ENCODE data around the gene XIRP1.

XIRP1 gene

DNA sequence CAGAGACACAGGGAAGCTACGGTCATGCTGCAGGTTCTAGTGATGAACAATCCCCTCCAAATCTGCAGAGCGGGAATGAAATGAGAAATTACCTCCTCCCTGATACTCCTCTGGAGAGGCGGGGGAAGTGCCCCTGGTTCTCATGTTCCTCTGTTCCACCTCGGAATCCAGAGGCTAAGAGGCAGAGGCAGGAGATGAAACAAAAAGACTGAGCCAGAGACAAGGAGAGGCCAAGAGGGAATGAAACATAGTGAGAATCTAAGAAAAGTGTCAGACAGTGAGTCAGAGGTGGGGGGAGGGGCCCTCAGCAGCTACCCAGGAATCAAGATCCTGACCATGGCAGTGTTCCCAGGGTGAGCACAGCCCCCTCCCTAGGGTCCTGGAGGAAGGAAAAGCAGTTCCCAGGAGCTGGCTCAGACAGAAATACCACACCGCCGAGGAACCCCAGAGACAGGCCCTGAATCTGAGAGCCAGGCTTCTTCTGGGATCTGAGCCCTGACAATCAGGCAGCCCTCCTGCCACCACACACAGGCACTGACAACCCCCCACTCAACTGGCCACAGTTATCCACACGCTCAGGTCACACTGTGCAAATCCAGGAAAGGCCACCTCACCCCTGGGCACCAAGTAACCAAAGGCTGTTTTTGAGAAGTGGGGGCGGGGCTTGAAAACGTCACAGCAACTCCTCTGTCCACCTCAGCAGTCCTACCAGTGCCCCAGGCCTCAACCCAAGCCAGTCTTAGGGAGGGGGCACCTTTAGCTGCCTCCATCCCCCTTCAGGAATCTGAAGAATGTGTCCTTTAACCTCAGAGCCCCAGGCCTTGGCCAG, 41.4 kb downstream of the XIRP1 start:
- H4K20me1 ChIP-seq (ENCODE audit: insufficient read depth, low read length) = peaks cover 25% of the 10 kb centered on the region

DNA sequence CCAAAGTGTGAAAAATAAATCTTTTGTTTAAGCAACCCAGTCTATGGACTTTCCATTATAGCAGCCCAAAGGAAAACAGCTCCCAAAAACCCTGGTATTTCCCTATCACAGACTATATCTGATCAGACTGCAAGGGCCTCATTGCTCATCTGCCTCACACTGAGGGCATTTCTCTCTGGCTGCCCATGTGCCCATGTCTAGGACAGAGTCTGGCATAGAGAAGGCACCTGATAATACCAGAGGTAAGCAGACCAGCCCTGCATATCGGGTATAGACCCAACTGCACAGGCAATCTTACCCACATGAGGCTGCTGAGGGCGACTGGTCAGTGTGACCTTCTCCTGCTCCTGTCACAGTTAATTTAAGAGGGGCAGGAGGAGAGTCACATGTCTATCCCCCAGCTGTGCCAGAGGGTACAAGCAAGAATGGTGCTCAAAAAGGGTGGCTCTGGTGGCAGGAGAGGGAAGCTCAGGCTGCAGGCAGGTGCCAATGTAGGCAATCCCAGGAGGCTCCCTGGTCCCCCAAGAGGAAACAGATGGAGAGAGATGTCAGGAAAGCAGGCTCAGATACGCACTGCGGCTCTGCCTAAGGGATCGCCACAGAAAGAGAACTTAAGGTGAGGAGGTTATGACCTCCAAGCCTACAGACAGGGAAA, 42.1 kb downstream of the XIRP1 start:
- H2AFZ ChIP-seq (ENCODE audit: low read depth, low read length) = no peak overlapping the region
- ATAC-seq (ENCODE audit: insufficient read depth, low read depth) (no peak), DNase-seq (no peak)
- H3K4me1 ChIP-seq (ENCODE audit: insufficient read depth, low read length) = peaks cover 71% of the 10 kb centered on the region
- H3K36me3 ChIP-seq (ENCODE audit: insufficient read depth, low read length) = peaks cover 7% of the 10 kb centered on the region; the same call in 1 of the 2 replicates
- H3K4me2 ChIP-seq (ENCODE audit: insufficient read depth, low read length) = no peak overlapping the region
- no peak overlapping the region for H3K9ac ChIP-seq (ENCODE audit: low read depth, low read length)
- peaks cover 22% of the 10 kb centered on the region for H3K27me3 ChIP-seq (ENCODE audit: insufficient read depth, low read length, poor library complexity)
- H3K9me3 ChIP-seq (ENCODE audit: insufficient read depth, low read length, severe bottlenecking) = no peaks in the 10 kb centered on the region
- no peak overlapping the region for H3K27ac ChIP-seq (ENCODE audit: low read length)
- H3K4me3 ChIP-seq (ENCODE audit: low read depth in 1 of 2, low read length in 2 of 2) = no peak overlapping the region
- no peaks in the 10 kb centered on the region for H3K79me2 ChIP-seq (ENCODE audit: insufficient read depth, low read length)
- H4K20me1 ChIP-seq (ENCODE audit: insufficient read depth, low read length) = peaks cover 25% of the 10 kb centered on the region
- TF ChIP-seq, protein P1, sequence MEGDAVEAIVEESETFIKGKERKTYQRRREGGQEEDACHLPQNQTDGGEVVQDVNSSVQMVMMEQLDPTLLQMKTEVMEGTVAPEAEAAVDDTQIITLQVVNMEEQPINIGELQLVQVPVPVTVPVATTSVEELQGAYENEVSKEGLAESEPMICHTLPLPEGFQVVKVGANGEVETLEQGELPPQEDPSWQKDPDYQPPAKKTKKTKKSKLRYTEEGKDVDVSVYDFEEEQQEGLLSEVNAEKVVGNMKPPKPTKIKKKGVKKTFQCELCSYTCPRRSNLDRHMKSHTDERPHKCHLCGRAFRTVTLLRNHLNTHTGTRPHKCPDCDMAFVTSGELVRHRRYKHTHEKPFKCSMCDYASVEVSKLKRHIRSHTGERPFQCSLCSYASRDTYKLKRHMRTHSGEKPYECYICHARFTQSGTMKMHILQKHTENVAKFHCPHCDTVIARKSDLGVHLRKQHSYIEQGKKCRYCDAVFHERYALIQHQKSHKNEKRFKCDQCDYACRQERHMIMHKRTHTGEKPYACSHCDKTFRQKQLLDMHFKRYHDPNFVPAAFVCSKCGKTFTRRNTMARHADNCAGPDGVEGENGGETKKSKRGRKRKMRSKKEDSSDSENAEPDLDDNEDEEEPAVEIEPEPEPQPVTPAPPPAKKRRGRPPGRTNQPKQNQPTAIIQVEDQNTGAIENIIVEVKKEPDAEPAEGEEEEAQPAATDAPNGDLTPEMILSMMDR (IDR thresholded peaks at IDR 0.05; ENCODE audit: borderline replicate concordance, extremely low read depth, low read length, poor library complexity, severe bottlenecking) = peak; percentile 20
- TF ChIP-seq EZH2 (IDR thresholded peaks at IDR 0.05; ENCODE audit: borderline replicate concordance, low read depth, low read length, severe bottlenecking) = no peak

More for the DNA sequence above, 41.4 kb downstream of the XIRP1 start:
- Histone ChIP-seq H3K27ac (ENCODE audit: low read length) (no peak overlapping the region), H2AFZ (ENCODE audit: low read depth, low read length) (no peak overlapping the region), H3K79me2 (ENCODE audit: insufficient read depth, low read length) (no peaks in the 10 kb centered on the region), H3K4me3 (ENCODE audit: low read depth in 1 of 2, low read length in 2 of 2) (peak overlapping the region in 1 of 2 experiments; percentile 85; a peak in 1 of 4 replicates), H3K9me3 (ENCODE audit: insufficient read depth, low read length, severe bottlenecking) (no peaks in the 10 kb centered on the region), H3K36me3 (ENCODE audit: insufficient read depth, low read length) (peaks cover 6% of the 10 kb centered on the region; the same call in 1 of the 2 replicates), H3K4me2 (ENCODE audit: insufficient read depth, low read length) (peak overlapping the region; percentile 98), H3K27me3 (ENCODE audit: insufficient read depth, low read length, poor library complexity) (peaks cover 27% of the 10 kb centered on the region), H3K9ac (ENCODE audit: low read depth, low read length) (no peak overlapping the region), H3K4me1 (ENCODE audit: insufficient read depth, low read length) (peaks cover 69% of the 10 kb centered on the region)
- no peak for DNase-seq
- ATAC-seq (ENCODE audit: insufficient read depth, low read depth) = no peak
- no peak for TF ChIP-seq EZH2 (IDR thresholded peaks at IDR 0.05; ENCODE audit: borderline replicate concordance, low read depth, low read length, severe bottlenecking)
- TF ChIP-seq, protein P1 (IDR thresholded peaks at IDR 0.05; ENCODE audit: borderline replicate concordance, extremely low read depth, low read length, poor library complexity, severe bottlenecking) = no peak

DNA sequence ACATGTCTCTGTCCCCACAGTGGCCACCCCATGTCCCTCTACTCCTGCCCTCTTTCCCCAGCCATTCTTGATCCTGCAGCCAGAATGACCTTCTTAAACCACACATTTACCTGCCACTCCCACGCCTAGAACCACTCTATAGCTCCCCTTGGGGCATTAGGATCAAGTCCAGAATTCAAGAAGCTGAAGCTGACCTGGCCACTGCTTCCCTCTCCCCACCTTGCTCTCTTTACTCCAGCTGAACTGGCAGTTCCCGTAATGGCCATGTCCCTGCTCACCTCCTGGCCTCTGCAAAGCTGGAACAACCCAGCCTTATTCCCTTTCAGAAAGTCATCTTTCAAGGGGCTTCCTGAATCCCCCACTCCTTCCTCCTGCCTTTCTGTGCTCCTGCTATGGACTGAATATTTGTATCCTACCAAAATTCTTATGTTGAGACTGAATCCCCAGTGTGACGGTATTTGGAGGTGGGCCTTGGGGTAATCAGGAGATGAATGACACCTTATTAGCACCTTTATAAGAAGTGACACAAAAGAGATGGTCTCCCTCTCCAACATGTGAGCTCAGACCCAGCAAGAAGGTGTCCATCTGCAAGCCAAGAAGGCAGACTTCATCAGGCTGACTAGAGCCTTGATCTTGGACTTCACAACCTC, 42.8 kb downstream of the XIRP1 start:
- TF ChIP-seq, protein P1 (IDR thresholded peaks at IDR 0.05; ENCODE audit: borderline replicate concordance, extremely low read depth, low read length, poor library complexity, severe bottlenecking) = no peak
- TF ChIP-seq EZH2 (IDR thresholded peaks at IDR 0.05; ENCODE audit: borderline replicate concordance, low read depth, low read length, severe bottlenecking) = no peak
- no peak overlapping the region for H3K9ac ChIP-seq (ENCODE audit: low read depth, low read length)
- H4K20me1 ChIP-seq (ENCODE audit: insufficient read depth, low read length) = peaks cover 25% of the 10 kb centered on the region
- H3K9me3 ChIP-seq (ENCODE audit: insufficient read depth, low read length, severe bottlenecking) = no peaks in the 10 kb centered on the region
- H3K27ac ChIP-seq (ENCODE audit: low read length) = no peak overlapping the region
- ATAC-seq (ENCODE audit: insufficient read depth, low read depth) = no peak
- no peak overlapping the region for H3K4me2 ChIP-seq (ENCODE audit: insufficient read depth, low read length)
- peaks cover 71% of the 10 kb centered on the region for H3K4me1 ChIP-seq (ENCODE audit: insufficient read depth, low read length)
- peaks cover 10% of the 10 kb centered on the region; the same call in 1 of the 2 replicates for H3K36me3 ChIP-seq (ENCODE audit: insufficient read depth, low read length)
- no peak overlapping the region for H2AFZ ChIP-seq (ENCODE audit: low read depth, low read length)
- no peaks in the 10 kb centered on the region for H3K79me2 ChIP-seq (ENCODE audit: insufficient read depth, low read length)
- H3K4me3 ChIP-seq (ENCODE audit: low read depth in 1 of 2, low read length in 2 of 2) = no peak overlapping the region
- peaks cover 21% of the 10 kb centered on the region for H3K27me3 ChIP-seq (ENCODE audit: insufficient read depth, low read length, poor library complexity)
- no peak for DNase-seq

Data from DND-41 (cell line).